HPDE6-E6E7 (cell line): ENCODE results near the gene PTGES3L.
A peak's percentile ranks its signal among the peaks of the same experiment; 100 is the strongest.
"Not testable (repeated sequence)": the region's sequence is repeated elsewhere in the genome, so short reads cannot be mapped to it uniquely, and the experiment has no call there.

Experiments
- DNase-seq: peaks from one replicate; pipeline ENCODE4 v3.0.0; 2011; ENCODE audit warnings: missing footprints; ENCODE audit errors: extremely low spot score

Gene PTGES3L

DNA sequence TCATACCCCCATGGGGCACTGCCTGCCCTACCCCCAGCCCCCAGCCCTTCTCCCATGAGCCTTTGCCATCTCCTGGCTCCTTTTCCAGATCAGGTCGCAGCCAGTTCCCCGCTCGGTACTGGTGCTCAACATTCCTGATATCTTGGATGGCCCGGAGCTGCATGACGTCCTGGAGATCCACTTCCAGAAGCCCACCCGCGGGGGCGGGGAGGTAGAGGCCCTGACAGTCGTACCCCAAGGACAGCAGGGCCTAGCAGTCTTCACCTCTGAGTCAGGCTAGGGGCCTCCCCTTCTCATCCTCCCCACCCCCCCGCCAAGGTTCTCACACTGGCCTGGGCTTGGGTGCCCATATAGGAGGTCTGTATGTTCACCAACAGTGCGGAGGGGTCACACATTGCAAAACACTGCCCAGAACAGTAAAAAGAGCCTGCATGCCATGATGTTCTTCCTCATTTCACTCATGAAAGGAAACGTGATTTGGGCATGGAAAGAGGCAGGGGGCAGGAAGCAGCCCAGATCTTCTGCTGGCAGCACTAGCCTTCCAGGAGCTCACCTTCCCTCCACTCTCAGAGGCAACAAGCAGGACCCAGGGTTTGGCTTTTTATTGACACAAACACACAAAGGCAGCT is 34.3 kb upstream of the PTGES3L start:
- DNase-seq: no peak

GRCh38 chr17:43013296-43013695 is 33.4 kb upstream of the PTGES3L start:
- no peak for DNase-seq

DNA sequence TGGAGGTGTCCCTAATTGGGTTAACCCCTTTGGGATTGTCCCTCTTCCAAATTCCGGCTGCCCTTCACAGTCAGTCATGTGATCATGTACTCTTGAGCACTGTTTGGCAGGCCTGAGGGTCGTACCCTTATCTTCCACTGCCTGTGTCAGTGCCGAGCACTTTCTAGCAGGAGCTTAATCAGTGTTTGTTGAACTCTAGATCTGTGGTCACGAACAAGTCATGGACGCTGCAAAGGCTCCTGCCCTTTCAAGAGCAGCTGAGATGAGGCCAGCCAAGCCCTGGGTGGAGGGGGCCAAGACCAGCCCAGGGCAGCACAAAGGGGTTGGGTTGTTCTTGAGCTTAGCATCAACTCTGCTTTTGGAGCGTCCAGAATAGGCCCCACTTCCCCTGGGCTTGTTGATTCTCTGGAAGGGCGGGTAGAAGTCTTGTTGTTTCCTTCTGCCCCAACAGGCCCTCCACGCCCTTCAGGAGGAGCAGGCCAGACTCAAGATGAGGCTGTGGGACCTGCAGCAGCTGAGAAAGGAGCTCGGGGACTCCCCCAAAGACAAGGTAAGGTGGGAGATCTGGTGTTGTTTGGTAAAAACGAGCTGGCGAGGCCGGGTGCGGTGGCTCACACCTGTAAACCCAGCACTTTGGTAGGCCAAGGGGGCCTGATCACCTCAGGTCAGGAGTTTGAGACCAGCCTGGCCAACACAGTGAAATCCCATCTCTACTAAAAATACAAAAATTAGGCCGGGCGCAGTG is 32.0 kb upstream of the PTGES3L start:
- no peak for DNase-seq

- no peak for DNase-seq
Measured at GRCh38 chr17:43010667-43011308, 30.9 kb upstream of the PTGES3L start.

DNA sequence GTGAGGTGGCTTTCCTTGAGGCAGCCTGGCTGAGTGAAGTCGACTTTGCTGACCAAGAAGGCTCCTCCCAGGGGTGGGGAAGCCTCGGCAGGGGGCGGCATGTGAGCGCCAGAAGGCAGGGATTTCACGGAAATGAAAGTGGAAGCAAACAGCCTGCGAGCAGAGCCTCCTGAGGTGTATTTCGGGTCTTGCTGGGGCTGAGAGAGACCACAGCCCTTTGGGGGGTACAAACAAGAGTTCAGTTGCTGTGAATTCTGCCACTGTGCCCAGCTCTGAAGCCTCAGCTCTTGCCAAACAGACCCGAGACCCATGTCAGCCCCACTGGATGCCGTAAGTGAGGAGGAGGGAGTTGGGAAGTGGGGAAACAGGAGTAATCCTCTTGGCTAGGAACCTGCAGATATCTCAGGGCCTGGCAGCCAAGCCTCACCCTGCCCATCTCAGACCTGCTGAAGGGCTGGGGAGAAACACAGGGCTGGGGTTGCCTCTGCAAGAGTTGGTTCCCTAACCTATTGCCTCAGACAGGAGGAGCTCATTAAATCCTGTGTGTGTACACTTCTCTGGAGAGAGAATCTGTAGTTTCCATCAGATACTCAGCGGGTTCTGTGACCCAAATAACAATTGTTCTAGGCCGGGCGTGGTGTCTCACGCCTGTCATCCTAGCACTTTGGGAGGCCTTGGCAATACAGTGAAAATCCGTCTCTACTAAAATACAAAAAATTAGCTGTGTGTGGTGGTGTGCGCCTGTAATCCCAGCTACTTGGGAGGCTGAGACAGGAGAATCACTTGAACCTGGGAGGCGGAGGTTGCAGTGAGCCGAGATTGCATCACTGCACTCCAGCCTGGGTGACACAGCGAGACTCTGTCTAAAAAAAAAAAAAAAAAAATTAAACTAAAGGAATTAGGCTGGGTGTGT is 27.0 kb upstream of the PTGES3L start, which contains the start of gene IFI35:
TSS of gene IFI35 (plus strand) at position 146 of the 913 bp plus-strand sequence. CDS start at position 310, 164 bp downstream.
- DNase-seq: peak; percentile 86

- no peak for DNase-seq
Measured at GRCh38 chr17:43003542-43004172, 23.8 kb upstream of the PTGES3L start.

GRCh38 chr17:43000894-43001293 is 21.0 kb upstream of the PTGES3L start:
- DNase-seq: not testable (repeated sequence)

DNA sequence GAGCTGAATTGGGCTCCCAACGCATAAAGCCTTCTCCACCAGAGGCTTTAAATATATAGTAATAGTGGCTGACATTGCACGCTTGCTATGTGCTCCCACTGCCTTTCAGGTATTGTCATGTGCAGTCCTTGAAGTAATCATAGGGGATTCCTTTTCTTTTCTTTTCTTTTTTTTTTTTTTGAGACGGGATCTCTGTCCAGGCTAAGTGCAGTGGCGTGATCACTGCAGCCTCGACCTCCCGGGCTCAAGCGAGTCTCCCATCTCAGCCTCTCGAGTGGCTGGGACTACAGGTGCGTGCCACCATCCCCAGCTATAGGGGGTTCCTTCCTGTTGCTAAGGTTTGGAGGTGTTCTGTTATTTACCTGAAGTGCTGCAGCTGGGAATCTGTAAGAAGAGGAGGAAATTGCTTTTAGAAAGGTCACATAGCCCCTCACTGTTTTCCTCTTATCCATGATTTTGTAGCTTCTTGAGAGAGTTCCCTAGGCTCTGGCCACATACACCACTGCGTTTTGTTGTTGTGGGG is 19.2 kb upstream of the PTGES3L start:
- no peak for DNase-seq

DNA sequence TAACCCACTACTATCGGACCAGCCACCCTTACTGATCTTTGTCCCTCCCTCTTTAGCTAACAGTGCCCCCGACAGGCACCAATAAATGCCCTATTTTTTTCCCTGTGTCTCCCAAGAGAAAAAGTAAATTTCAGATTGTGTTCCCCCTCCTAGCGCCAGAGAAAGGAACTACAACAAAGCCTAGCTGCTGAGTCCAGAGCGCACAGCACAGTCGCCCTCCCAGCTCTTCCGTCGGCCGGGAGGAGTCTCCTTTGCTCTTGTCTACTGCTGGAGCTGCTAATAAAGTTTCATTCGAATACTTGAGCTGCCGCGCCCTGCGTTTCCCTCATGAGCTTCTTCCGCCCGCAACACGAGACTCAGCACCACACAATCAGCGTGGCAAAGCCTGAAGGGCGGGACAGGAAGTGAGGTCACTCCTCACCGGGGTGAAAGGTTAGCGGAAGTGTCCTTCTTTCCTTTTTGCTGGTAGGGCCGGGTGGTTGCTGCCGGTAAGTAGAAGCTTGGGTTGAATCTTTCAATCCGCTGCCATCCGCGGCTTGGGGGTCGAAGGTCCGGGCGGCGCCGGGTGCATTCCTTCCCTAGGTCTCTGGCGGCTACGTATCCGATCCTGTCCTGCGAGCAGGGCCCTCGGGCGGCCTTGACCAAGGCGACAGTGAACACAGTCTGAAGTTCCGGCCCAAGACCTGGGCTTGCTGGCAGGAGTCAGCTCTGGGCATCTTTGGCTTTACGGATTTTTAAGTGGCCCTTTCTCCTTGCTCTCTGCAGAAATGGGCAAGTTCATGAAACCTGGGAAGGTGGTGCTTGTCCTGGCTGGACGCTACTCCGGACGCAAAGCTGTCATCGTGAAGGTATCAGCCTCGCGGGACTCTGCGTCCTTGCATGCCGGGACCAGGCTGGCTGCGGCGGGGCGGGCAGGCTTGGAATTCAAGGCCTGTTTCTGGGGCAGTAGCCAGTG is 18.4 kb upstream of the PTGES3L start, which contains the start of gene RPL27:
TSS of gene RPL27 (plus strand) at position 436 of the 955 bp plus-strand sequence. CDS start at position 768, 332 bp downstream.
- DNase-seq: peak; percentile 98

DNA sequence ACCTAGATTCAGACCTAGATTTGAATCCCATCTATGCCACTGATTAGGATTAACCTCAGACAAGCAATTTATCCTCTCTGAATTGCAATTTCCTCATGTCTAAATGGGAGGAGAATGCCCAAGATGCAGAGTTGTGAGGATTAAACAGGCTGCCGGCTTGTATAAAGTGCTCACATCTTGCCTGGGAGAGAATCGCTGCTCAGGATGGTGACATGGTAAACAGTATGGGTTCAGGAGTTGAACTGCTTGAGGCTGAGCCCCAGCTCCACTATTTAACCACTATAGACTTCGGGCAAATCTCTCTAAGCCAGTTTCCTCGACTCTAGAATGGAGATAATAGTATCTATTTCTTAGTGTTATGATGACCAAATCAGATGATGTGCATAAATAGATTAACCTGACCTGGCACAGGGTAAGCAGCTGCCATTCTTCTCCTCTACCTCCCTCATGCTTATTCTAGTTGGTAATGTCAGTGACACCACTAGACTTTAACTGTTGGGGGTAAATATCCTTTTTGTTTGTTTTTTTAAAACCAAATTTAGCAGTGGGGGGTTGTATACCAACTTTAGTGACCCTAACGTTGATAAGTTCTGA is 17.6 kb upstream of the PTGES3L start:
- no peak for DNase-seq

- not testable (repeated sequence) for DNase-seq
Measured at GRCh38 chr17:42993913-42994312, 14.0 kb upstream of the PTGES3L start.

DNA sequence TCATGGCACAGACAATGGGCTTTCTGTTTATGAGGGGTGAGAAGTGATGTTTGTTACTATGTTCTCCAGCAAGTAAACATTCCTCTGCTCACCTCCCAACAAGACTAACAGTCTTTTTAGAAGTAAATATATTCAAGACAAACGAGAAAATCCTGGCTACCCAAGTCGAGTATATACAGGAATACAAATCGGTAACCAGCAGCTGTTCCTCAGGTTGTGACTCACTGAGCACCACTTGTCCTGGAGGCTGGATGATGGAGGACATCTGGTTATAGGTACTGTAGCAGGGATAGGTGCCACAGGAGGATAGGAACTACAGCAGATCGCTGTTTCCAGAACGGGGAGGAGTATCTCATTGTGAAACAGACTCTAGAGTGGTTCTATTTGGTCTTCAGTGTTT is 13.0 kb upstream of the PTGES3L start:
- DNase-seq: no peak

DNA sequence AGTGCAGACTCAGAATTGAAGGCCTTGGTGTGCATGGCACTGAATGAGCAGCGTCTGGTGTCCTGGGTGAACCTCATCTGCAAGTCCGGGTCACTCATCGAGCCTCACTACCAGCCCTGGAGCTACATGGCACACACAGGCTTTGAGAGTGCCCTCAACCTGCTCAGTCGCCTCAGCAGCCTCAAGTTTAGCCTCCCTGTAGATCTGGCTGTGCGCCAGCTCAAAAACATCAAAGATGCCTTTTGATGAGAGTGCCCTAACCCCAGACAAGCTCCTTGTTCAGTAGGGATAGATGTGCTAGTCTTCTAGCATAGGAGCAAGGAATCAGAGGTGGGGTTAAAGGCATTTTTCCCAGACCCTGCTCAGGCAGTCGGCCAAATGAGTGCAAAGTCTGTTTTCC is 11.6 kb upstream of the PTGES3L start:
- no peak for DNase-seq

GRCh38 chr17:42989726-42990652 is 10.1 kb upstream of the PTGES3L start:
- peak; percentile 44 for DNase-seq

DNA sequence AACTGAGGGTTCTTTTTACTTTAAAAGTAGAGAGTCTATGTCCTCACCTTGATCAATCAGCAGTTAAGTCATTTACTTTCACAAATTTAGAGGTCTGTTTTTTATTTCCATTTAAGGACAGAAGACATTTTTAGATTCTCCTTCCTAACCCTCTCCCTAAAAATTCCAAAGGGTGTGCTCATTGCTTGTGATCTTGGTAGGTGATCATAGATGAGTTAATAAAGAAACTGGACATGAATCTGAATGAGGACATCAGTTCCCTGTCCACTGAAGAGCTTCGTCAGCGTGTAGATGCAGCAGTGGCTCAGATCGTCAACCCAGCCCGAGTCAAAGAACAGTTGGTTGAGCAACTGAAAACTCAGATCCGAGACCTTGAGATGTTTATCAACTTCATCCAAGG is 9.3 kb upstream of the PTGES3L start:
- DNase-seq: no peak

- DNase-seq: no peak
Measured at GRCh38 chr17:42985225-42985624, 5.3 kb upstream of the PTGES3L start.

DNA sequence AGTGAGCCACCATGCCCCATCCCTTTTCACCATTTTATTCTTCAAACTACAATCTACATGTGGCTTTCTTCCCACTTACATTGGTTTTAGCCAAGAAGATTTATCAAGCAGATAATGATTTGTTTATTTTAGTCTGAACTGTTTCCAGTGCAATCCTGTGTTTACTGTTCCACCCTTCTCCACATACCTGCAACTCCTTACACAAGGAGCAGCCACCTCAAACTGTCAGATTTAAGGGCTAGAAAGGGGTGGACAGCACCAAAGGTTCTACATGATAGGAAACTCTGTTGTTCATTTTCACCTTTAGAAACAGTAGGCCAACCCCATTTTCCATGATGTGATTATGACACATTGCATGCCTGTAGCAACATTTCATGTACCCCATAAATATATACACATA is 2.4 kb upstream of the PTGES3L start:
- no peak for DNase-seq

DNA sequence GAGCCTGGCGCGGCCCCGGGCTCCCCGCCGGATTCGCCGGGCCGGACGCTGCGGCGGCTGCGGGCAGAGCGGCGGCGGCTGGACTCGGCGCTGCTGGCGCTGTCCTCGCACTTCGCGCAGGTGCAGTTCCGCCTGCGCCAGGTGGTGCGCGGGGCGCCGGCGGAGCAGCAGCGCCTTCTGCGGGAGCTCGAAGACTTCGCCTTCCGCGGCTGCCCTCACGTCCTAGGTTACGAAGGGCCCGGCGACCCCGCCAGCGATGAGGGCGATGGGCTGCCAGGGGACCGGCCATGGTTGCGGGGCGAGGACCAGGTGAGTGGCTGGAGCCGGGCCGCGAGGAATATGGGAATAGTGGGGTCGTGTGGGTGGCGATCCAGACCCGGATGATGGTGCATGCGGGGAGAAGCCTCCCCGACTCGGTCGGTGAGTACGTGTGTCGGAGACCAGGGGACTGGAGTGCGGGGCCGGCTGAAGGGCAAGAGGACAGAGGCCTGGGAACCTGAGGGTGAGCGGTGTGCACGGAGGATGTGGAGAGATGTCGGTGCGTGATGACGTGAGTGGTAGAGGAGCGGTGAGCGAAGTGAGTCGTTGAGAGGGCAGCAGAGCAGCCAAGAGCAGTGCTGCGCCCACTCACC is 1.0 kb upstream of the PTGES3L start:
- DNase-seq: peak; percentile 69
